Fibroblast of villous mesenchyme (primary cell): ENCODE measurements around the gene ASCC2. TPM values are rescaled to one million over a fixed set of nuclear protein-coding genes. Genes with fewer than 3 reads are reported as not detected.
"Not testable (repeated sequence)": the region's sequence is repeated elsewhere in the genome, so short reads cannot be mapped to it uniquely, and the experiment has no call there.

Experiments
- DNase-seq: peaks from one replicate; pipeline ENCODE4 v3.0.0-alpha.2; 2010; ENCODE audit warnings: low read depth
- H3K4me3 ChIP-seq: 2 replicates; pipeline ENCODE4 v1.5.1; 2011; ENCODE audit warnings: low read depth, mild to moderate bottlenecking, low read length
- total RNA-seq: library from RNA; depleted of rRNA; stranded (reverse); fragments of >200 nt; gene quantifications from 2 replicates; pipeline ENCODE4 v1.2.3, GENCODE V29; 2012
- TF ChIP-seq, protein P1 (sequence below): IDR thresholded peaks from 2 replicates; pipeline ENCODE4 v1.5.1; 2012; ENCODE audit warnings: low read depth, mild to moderate bottlenecking, low read length; ENCODE audit not compliant: insufficient read depth

ASCC2 gene
- total RNA-seq, 1 donor = 33.7 TPM

DNA sequence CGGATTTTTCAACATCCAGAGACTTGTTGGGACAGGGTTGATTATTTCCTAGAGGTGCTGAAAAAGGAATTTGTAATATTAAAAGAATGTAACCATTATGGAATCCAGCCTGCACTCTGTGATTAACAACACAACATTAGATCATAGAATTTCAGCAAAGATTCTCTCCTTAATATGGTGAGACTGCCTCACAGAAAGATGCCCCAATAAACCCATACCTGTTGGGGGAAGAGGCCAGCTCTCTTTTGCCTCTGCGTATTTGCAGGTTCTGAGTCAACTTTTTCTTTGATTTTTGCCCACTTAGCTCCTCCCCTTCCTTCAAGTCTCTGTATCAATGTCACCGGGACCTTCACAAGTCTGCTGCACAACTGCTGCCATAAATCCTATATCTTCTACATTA, 32.5 kb upstream of the ASCC2 start:
- no peak for DNase-seq
- no peak overlapping the region for H3K4me3 ChIP-seq
- TF ChIP-seq, protein P1, sequence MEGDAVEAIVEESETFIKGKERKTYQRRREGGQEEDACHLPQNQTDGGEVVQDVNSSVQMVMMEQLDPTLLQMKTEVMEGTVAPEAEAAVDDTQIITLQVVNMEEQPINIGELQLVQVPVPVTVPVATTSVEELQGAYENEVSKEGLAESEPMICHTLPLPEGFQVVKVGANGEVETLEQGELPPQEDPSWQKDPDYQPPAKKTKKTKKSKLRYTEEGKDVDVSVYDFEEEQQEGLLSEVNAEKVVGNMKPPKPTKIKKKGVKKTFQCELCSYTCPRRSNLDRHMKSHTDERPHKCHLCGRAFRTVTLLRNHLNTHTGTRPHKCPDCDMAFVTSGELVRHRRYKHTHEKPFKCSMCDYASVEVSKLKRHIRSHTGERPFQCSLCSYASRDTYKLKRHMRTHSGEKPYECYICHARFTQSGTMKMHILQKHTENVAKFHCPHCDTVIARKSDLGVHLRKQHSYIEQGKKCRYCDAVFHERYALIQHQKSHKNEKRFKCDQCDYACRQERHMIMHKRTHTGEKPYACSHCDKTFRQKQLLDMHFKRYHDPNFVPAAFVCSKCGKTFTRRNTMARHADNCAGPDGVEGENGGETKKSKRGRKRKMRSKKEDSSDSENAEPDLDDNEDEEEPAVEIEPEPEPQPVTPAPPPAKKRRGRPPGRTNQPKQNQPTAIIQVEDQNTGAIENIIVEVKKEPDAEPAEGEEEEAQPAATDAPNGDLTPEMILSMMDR = no peak

DNA sequence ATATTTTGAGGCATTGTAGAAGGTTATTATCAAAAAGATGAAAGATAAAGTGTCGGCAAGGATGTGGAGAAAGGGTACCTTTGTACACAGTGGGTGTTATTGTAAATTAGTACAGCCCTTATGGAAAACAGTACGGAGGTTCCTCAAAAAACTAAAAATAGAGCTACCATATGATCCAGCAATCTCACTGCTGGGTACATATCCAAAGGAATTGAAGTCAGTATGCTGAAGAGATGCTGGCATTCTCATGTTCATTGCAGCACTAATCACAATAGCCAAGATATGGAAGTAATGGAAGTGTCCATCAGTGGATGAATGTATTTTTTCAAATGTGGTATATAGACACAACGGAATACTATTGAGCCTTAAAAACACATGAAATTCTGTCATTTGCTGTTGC, 29.8 kb upstream of the ASCC2 start:
- DNase-seq = no peak
- TF ChIP-seq, protein P1 = no peak
- no peak overlapping the region for H3K4me3 ChIP-seq

DNA sequence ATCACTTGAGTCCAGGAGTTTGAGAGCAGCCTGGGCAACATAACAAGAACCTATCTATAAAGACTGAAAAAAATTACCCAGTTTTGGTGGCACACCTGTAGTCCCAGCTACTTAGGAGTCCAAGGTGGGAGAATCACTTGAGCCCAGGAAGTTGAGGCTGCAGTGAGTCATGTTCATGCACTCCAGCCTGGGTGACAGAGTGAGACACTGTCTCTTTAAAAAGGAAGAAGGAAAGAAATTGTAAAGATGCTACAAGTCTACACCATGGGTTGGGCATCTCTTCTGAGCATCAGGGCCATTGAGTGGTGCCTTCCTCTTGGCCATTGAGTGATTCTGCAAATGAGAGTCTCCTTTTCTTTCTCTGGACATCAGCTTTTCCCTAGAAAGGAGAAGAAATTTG, 29.2 kb upstream of the ASCC2 start:
- TF ChIP-seq, protein P1 = no peak

DNA sequence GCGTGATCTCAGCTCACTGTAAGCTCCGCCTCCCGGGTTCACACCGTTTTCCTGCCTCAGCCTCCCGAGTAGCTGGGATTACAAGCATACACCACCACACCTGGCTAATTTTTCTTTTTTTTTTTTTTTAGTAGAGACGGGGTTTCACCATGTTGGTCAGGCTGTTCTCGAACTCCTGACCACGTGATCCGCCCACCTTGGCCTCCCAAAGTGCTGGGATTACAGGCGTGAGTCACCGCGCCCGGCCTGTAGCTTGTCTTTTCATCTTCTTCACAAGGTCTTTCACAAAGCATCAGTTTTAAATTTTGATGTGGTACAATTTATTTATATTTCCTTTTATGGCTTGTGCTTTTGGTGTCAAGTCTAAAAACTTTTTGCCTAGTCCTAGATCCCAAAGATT, 27.5 kb upstream of the ASCC2 start:
- DNase-seq, H3K4me3 ChIP-seq: not testable (repeated sequence)

More for the DNA sequence above, 29.2 kb upstream of the ASCC2 start:
- no peak for DNase-seq
- no peak overlapping the region for H3K4me3 ChIP-seq

DNA sequence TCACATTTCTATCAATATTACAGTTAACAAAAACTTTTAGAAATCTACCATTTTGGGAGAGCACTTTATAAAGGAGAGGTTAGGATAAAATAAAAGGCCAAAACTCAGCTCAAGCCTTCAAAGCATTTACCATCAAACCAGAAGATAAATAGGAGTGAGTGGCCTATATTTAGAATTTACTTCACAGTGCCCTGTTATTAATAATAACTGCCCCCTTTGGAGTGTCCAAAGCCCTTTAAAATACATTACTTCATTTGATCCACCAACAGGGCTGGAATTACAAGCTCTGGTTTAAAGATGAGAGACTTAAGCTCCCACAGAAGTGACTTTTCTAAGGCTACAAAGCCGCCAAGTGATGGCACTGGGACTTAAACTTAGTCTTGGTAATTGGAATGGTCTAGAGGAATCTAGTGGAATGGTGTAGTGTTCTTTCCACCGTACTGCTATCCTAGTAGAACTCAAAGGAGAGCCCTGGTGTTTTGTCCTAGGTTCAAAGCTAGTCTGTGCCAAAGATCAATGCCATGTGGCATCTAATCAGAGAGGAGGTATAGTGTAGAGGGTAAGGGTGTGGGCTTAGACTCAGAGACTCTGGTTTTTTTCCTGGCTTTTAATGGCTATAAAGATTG, 23.7 kb upstream of the ASCC2 start:
- no peak for DNase-seq
- no peak overlapping the region for H3K4me3 ChIP-seq
- TF ChIP-seq, protein P1 = no peak

DNA sequence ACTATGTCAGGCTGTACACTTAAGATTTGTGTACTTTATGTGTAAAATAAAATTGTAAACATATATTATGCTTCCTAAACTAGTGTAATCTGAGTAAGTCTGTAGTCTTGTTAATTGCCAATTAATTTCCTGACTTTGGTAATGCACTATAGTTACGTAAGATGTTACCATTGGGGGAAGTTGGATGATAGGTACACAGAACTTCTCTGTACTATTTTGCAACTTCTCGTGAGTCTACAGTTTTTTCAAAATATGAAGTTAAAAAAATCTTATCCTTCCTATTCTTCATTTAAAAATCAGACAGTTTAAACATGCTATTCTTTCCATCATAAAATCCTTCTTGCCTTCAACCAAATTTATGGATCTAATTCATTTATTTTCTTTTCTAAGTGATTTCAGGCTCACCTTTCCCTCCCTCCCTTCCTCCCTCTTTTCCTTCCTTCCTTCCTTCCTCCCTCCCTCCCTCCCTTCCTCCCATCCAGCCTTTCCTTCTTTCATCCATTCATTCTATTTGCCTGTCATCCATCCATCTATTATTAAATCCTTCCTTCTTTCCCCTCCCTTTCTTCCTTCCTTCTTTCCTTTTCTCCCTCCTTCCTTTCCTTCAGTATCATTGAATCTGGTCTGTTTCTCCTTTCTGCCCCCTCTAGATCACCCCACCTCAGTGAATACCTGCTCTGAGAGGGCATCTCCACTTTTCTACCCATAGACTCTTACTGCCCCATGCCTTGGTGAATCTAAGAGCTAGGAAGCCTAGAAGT, 22.1 kb upstream of the ASCC2 start:
- TF ChIP-seq, protein P1 = no peak
- DNase-seq = no peak

DNA sequence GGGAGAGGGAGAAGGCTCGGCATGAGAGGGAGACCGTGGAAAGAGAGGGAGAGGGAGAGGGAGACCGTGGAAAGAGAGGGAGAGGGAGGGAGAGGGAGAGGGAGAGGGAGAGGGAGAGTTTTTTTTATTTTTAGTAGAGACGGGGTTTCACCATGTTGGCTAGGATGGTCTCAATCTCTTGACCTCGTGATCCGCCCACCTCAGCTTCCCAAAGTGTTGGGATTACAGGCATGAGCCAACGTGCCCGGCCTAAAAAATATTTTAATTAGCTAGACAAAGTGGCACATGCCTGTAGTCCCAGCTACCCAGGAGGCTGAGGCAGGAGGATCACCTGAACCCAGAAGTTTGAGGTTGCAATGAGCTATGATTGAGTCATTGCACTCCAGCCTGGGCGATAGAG, 21.0 kb upstream of the ASCC2 start:
- not testable (repeated sequence) for DNase-seq
- peak overlapping the region; percentile 12 for H3K4me3 ChIP-seq

More for the DNA sequence above, 22.1 kb upstream of the ASCC2 start:
- no peak overlapping the region for H3K4me3 ChIP-seq

DNA sequence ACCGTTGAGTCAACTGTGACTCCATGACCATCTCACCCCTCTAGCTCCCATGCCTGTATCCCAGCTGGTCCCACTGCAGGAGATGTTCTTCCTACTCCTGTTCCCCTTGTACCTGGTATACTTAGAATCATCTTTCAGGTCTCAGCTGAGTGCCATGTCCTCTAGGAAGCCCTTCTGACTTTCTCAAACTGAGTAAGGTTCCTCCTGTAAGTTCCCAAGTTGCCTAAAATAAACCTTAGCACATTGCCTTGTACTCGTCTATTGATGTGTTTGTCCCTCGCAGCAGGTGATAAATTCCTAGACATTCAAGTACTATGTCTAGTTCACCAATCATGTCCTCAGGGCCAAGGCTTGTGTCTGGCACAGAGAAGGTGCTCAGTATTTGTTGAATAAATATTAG, 18.4 kb upstream of the ASCC2 start:
- TF ChIP-seq, protein P1 = no peak
- no peak overlapping the region for H3K4me3 ChIP-seq
- DNase-seq = no peak
